ENCODE data around the gene CLDN5.

CLDN5 gene

GRCh38 chr22:19499236-19499879 is 24.9 kb downstream of the CLDN5 start:
- Histone ChIP-seq H3K79me2 (ENCODE audit: insufficient read depth, low read length) (no peaks in the 10 kb centered on the region), H2AFZ (ENCODE audit: low read depth, low read length) (no peak overlapping the region), H3K36me3 (ENCODE audit: insufficient read depth, low read length) (peaks cover 96% of the 10 kb centered on the region), H3K9ac (ENCODE audit: low read depth, low read length) (no peak overlapping the region), H3K27ac (ENCODE audit: low read length) (no peak overlapping the region), H3K4me1 (ENCODE audit: insufficient read depth, low read length) (no peaks in the 10 kb centered on the region), H4K20me1 (ENCODE audit: insufficient read depth, low read length) (peaks cover 13% of the 10 kb centered on the region), H3K27me3 (ENCODE audit: insufficient read depth, low read length, poor library complexity) (no peaks in the 10 kb centered on the region), H3K4me3 (ENCODE audit: low read depth in 1 of 2, low read length in 2 of 2) (no peak overlapping the region), H3K4me2 (ENCODE audit: insufficient read depth, low read length) (no peak overlapping the region), H3K9me3 (ENCODE audit: insufficient read depth, low read length, severe bottlenecking) (no peaks in the 10 kb centered on the region)
- TF ChIP-seq, protein P1, sequence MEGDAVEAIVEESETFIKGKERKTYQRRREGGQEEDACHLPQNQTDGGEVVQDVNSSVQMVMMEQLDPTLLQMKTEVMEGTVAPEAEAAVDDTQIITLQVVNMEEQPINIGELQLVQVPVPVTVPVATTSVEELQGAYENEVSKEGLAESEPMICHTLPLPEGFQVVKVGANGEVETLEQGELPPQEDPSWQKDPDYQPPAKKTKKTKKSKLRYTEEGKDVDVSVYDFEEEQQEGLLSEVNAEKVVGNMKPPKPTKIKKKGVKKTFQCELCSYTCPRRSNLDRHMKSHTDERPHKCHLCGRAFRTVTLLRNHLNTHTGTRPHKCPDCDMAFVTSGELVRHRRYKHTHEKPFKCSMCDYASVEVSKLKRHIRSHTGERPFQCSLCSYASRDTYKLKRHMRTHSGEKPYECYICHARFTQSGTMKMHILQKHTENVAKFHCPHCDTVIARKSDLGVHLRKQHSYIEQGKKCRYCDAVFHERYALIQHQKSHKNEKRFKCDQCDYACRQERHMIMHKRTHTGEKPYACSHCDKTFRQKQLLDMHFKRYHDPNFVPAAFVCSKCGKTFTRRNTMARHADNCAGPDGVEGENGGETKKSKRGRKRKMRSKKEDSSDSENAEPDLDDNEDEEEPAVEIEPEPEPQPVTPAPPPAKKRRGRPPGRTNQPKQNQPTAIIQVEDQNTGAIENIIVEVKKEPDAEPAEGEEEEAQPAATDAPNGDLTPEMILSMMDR (IDR thresholded peaks at IDR 0.05; ENCODE audit: borderline replicate concordance, extremely low read depth, low read length, poor library complexity, severe bottlenecking) = no peak
- no peak for TF ChIP-seq EZH2 (IDR thresholded peaks at IDR 0.05; ENCODE audit: borderline replicate concordance, low read depth, low read length, severe bottlenecking)
- ATAC-seq (ENCODE audit: insufficient read depth, low read depth) (no peak), DNase-seq (no peak)

- Histone ChIP-seq H2AFZ (ENCODE audit: low read depth, low read length) (no peak overlapping the region), H3K36me3 (ENCODE audit: insufficient read depth, low read length) (peaks cover 98% of the 10 kb centered on the region), H3K9me3 (ENCODE audit: insufficient read depth, low read length, severe bottlenecking) (no peaks in the 10 kb centered on the region), H3K9ac (ENCODE audit: low read depth, low read length) (no peak overlapping the region), H4K20me1 (ENCODE audit: insufficient read depth, low read length) (peaks cover 18% of the 10 kb centered on the region), H3K27ac (ENCODE audit: low read length) (no peak overlapping the region), H3K27me3 (ENCODE audit: insufficient read depth, low read length, poor library complexity) (no peaks in the 10 kb centered on the region), H3K4me1 (ENCODE audit: insufficient read depth, low read length) (no peaks in the 10 kb centered on the region), H3K79me2 (ENCODE audit: insufficient read depth, low read length) (no peaks in the 10 kb centered on the region), H3K4me3 (ENCODE audit: low read depth in 1 of 2, low read length in 2 of 2) (no peak overlapping the region), H3K4me2 (ENCODE audit: insufficient read depth, low read length) (no peak overlapping the region)
- ATAC-seq (ENCODE audit: insufficient read depth, low read depth) (no peak), DNase-seq (no peak)
- no peak for TF ChIP-seq EZH2 (IDR thresholded peaks at IDR 0.05; ENCODE audit: borderline replicate concordance, low read depth, low read length, severe bottlenecking)
- TF ChIP-seq, protein P1 (IDR thresholded peaks at IDR 0.05; ENCODE audit: borderline replicate concordance, extremely low read depth, low read length, poor library complexity, severe bottlenecking) = no peak
These were observed 25.4 kb downstream of the CLDN5 start for GRCh38 chr22:19498866-19499190.

DNA sequence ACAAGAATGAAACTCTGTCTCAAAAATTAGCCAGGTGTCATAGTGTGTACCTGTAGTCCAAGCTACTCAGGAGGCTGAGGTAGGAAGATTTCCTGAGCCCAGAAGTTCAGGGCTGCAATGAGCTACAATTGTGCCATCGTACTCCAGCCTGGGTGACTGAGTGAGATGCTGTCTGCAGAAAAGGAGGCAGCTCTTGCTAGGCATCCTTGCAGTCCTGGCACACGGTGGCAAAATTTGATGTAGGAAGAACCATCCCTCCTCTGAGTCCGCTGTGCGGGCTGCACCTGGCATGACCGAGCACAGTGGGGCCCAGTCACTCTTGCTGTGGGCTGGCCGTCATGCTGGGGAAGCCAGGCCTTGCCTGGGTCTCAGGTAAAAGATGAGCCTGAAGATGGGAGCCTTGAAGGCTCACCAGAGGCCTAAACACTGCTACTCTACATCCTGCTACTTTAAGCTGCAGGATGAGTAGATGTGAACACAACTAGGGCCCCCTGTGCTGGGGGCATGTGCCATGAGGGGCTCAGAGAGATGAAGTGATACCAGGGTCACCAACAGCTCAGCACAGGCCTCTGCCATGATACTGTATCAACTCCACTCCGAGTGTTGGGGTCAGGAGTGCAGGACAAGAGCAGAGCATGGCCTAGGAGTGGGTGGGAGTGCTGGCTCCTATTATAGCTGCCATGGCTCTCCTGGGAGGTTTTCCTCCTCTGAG is 25.9 kb downstream of the CLDN5 start:
- H2AFZ ChIP-seq (ENCODE audit: low read depth, low read length) = no peak overlapping the region
- no peak overlapping the region for H3K4me2 ChIP-seq (ENCODE audit: insufficient read depth, low read length)
- H3K4me3 ChIP-seq (ENCODE audit: low read depth in 1 of 2, low read length in 2 of 2) = no peak overlapping the region
- no peak overlapping the region for H3K27ac ChIP-seq (ENCODE audit: low read length)
- no peak for DNase-seq
- peaks cover 22% of the 10 kb centered on the region for H4K20me1 ChIP-seq (ENCODE audit: insufficient read depth, low read length)
- no peaks in the 10 kb centered on the region for H3K4me1 ChIP-seq (ENCODE audit: insufficient read depth, low read length)
- no peak for ATAC-seq (ENCODE audit: insufficient read depth, low read depth)
- no peaks in the 10 kb centered on the region for H3K9me3 ChIP-seq (ENCODE audit: insufficient read depth, low read length, severe bottlenecking)
- H3K9ac ChIP-seq (ENCODE audit: low read depth, low read length) = no peak overlapping the region
- no peaks in the 10 kb centered on the region for H3K27me3 ChIP-seq (ENCODE audit: insufficient read depth, low read length, poor library complexity)
- H3K36me3 ChIP-seq (ENCODE audit: insufficient read depth, low read length) = peaks cover 98% of the 10 kb centered on the region
- TF ChIP-seq, protein P1 (IDR thresholded peaks at IDR 0.05; ENCODE audit: borderline replicate concordance, extremely low read depth, low read length, poor library complexity, severe bottlenecking) = no peak
- no peaks in the 10 kb centered on the region for H3K79me2 ChIP-seq (ENCODE audit: insufficient read depth, low read length)

Measured in DND-41 (cell line).